Liver (tissue), 9 donors: Measurements from ENCODE around the gene OGDHL. TPM values are rescaled to one million over a fixed set of nuclear protein-coding genes. Genes with fewer than 3 reads are reported as not detected.

Source experiments
- DNase-seq: peaks from one replicate; pipeline ENCODE4 v3.0.0-alpha.2; 2017; ENCODE audit warnings: low spot score
- H3K27ac ChIP-seq, 2 donors: one replicate each; pipeline ENCODE4 v1.7.0; 2013; ENCODE audit warnings: inconsistent platforms in 2 of 2, low read length in 2 of 2, control low read depth in 1 of 2, low read depth in 1 of 2, mild to moderate bottlenecking in 1 of 2
- H3K27me3 ChIP-seq, 4 donors: one replicate each; pipeline versions ENCODE4 v1.6.1 to v1.7.0; 2013; ENCODE audit warnings: low read length in 3 of 4, inconsistent platforms in 1 of 4, mild to moderate bottlenecking in 1 of 4, moderate library complexity in 1 of 4; ENCODE audit not compliant: control insufficient read depth in 4 of 4, insufficient read depth in 4 of 4
- H3K36me3 ChIP-seq, 4 donors: one replicate each; pipeline versions ENCODE4 v1.6.1 to v1.7.0; 2013; ENCODE audit warnings: low read length in 3 of 4, mild to moderate bottlenecking in 3 of 4, low read depth in 1 of 4, moderate library complexity in 1 of 4; ENCODE audit not compliant: control insufficient read depth in 4 of 4, insufficient read depth in 3 of 4
- H3K4me1 ChIP-seq, 4 donors: one replicate each; pipeline versions ENCODE4 v1.6.1 to v1.7.0; 2013; ENCODE audit warnings: low read length in 3 of 4, mild to moderate bottlenecking in 3 of 4, moderate library complexity in 1 of 4; ENCODE audit not compliant: control insufficient read depth in 4 of 4, insufficient read depth in 4 of 4
- H3K4me3 ChIP-seq, 3 donors: one replicate each; pipeline versions ENCODE4 v1.6.1 to v1.7.0; 2013; ENCODE audit warnings: low read length in 3 of 3, control low read depth in 1 of 3, low read depth in 1 of 3, mild to moderate bottlenecking in 1 of 3
- H3K9ac ChIP-seq, 2 donors: one replicate each; pipeline ENCODE4 v1.7.0; 2013; ENCODE audit warnings: low read length in 2 of 2, mild to moderate bottlenecking in 2 of 2, moderate library complexity in 2 of 2, control low read depth in 1 of 2, low read depth in 1 of 2
- H3K9me3 ChIP-seq, 4 donors: one replicate each; pipeline versions ENCODE4 v1.6.1 to v1.7.0; 2013; ENCODE audit warnings: low read length in 3 of 4; ENCODE audit not compliant: control insufficient read depth in 4 of 4
- ATF3 ChIP-seq: IDR thresholded peaks from 2 replicates; pipeline ENCODE4 v1.6.1; 2016; ENCODE audit warnings: antibody characterized with exemption
- EGR1 ChIP-seq, 2 donors: IDR thresholded peaks; 2 replicates each; pipeline ENCODE4 v1.6.1; 2016 to 2018; ENCODE audit warnings: antibody characterized with exemption in 2 of 2, low read depth in 2 of 2
- FOXA1 ChIP-seq: IDR thresholded peaks from 2 replicates; pipeline ENCODE4 v1.6.1; 2016; ENCODE audit warnings: antibody characterized with exemption
- FOXA2 ChIP-seq: IDR thresholded peaks from 2 replicates; pipeline ENCODE4 v1.6.1; 2016; ENCODE audit warnings: antibody characterized with exemption
- GABPA ChIP-seq, 2 donors: IDR thresholded peaks in 1 of 2; conservative IDR thresholded peaks in 1 of 2; 2 replicates each; pipeline ENCODE4 v1.6.1; 2016; ENCODE audit warnings: antibody characterized with exemption in 2 of 2, mild to moderate bottlenecking in 1 of 2, moderate library complexity in 1 of 2
- HNF4A ChIP-seq, 2 donors: conservative IDR thresholded peaks; 2 replicates each; pipeline ENCODE4 v1.6.1; 2016; ENCODE audit warnings: antibody characterized with exemption in 2 of 2, mild to moderate bottlenecking in 2 of 2
- HNF4G ChIP-seq: IDR thresholded peaks from 2 replicates; pipeline ENCODE4 v1.6.1; 2016; ENCODE audit warnings: antibody characterized with exemption
- JUND ChIP-seq, 2 donors: IDR thresholded peaks; 2 replicates each; pipeline ENCODE4 v1.6.1; 2016; ENCODE audit warnings: antibody characterized with exemption in 2 of 2
- MAX ChIP-seq: IDR thresholded peaks from 2 replicates; pipeline ENCODE4 v1.6.1; 2016; ENCODE audit warnings: antibody characterized with exemption
- NR2F2 ChIP-seq: IDR thresholded peaks from 2 replicates; pipeline ENCODE4 v1.6.1; 2016; ENCODE audit warnings: antibody characterized with exemption
- RAD21 ChIP-seq, 2 donors: IDR thresholded peaks; 2 replicates each; pipeline ENCODE4 v1.6.1; 2016; ENCODE audit warnings: antibody characterized with exemption in 2 of 2, mild to moderate bottlenecking in 2 of 2
- REST ChIP-seq: IDR thresholded peaks from 2 replicates; pipeline ENCODE4 v1.6.1; 2016; ENCODE audit warnings: antibody characterized with exemption, mild to moderate bottlenecking
- RXRA ChIP-seq, 2 donors: IDR thresholded peaks; 2 replicates each; pipeline ENCODE4 v1.6.1; 2017 to 2018; ENCODE audit warnings: antibody characterized with exemption in 2 of 2, mild to moderate bottlenecking in 1 of 2
- SP1 ChIP-seq: IDR thresholded peaks from 2 replicates; pipeline ENCODE4 v1.6.1; 2018; ENCODE audit warnings: antibody characterized with exemption, mild to moderate bottlenecking
- TAF1 ChIP-seq: conservative IDR thresholded peaks from 2 replicates; pipeline ENCODE4 v1.6.1; 2016; ENCODE audit warnings: antibody characterized with exemption, mild to moderate bottlenecking
- YY1 ChIP-seq: IDR thresholded peaks from 2 replicates; pipeline ENCODE4 v1.6.1; 2016; ENCODE audit warnings: antibody characterized with exemption, mild to moderate bottlenecking
- ZBTB33 ChIP-seq: IDR thresholded peaks from 2 replicates; pipeline ENCODE4 v1.6.1; 2016; ENCODE audit warnings: antibody characterized with exemption
- WGBS: extraction: QIAGEN DNeasy Blood & Tissue Kit; methylation state at CpG from one replicate; pipeline ENCODE4 v1.1.7; 2013; 5-methylcytosine and 5-hydroxymethylcytosine counted together
- polyA plus RNA-seq, 2 donors: library from polyadenylated mRNA; stranded (reverse) in 1 of 2; unstranded in 1 of 2; fragments of 200-250 nt in 1 of 2; fragments of >200 nt in 1 of 2; fragmentation: Nextera tagmentation in 1 of 2; extraction: Ambion mirVana in 1 of 2; gene quantifications; one replicate each; pipeline versions ENCODE4 v1.2.1 to v1.2.3, GENCODE V29; 2013 to 2015
- total RNA-seq, 2 donors: library from RNA; depleted of rRNA; stranded (reverse); fragments of >200 nt; gene quantifications; one replicate each; pipeline ENCODE4 v1.2.3, GENCODE V29; 2014
- donor health status: healthy.
- donor health status: healthy.
- donor health status: healthy.
- donor health status: healthy.
- donor health status: healthy.

The OGDHL gene
- total and polyA plus RNA-seq, 4 donors, result 5.2 to 67.9 (median 49.7) TPM

GRCh38 chr10:49744091-49744685 is 17.9 kb downstream of the OGDHL start:
- Histone ChIP-seq H3K36me3 (peaks cover 19 to 85% (median 38%) of the 10 kb centered on the region in 4 donors), H3K27me3 (no peaks in the 10 kb centered on the region), H3K9ac (no peak overlapping the region), H3K9me3 (no peaks in the 10 kb centered on the region), H3K27ac (no peak overlapping the region), H3K4me1 (no peaks in the 10 kb centered on the region), H3K4me3 (no peak overlapping the region)
- DNase-seq, result no peak
- TF ChIP-seq RXRA (IDR thresholded peaks at IDR 0.05) (no peak), SP1 (no peak), REST (no peak), NR2F2 (no peak), HNF4G (no peak), TAF1 (no peak), RAD21 (IDR thresholded peaks at IDR 0.05) (no peak), GABPA (IDR thresholded peaks at IDR 0.05 in 1 of 2, conservative IDR thresholded peaks at IDR 0.05 in 1 of 2) (no peak), HNF4A (conservative IDR thresholded peaks at IDR 0.05) (no peak), EGR1 (IDR thresholded peaks at IDR 0.05; ENCODE audit: low read depth in 2 of 2) (no peak), FOXA1 (no peak), YY1 (no peak), JUND (IDR thresholded peaks at IDR 0.05) (no peak), ZBTB33 (no peak), MAX (no peak)
- WGBS, result 91% methylated on average over 6 of the region's 6 CpGs

- 89% methylated on average over 19 of the region's 19 CpGs for WGBS
- Histone ChIP-seq H3K36me3 (peaks cover 19 to 90% (median 40%) of the 10 kb centered on the region in 4 donors), H3K27ac (no peak overlapping the region), H3K4me1 (no peaks in the 10 kb centered on the region), H3K27me3 (no peaks in the 10 kb centered on the region), H3K9ac (no peak overlapping the region), H3K4me3 (no peak overlapping the region), H3K9me3 (no peaks in the 10 kb centered on the region)
- no peak for TF ChIP-seq JUND (IDR thresholded peaks at IDR 0.05)
- no peak for TF ChIP-seq RXRA (IDR thresholded peaks at IDR 0.05)
- TF ChIP-seq FOXA1, result no peak
- TF ChIP-seq NR2F2, result no peak
- TF ChIP-seq RAD21 (IDR thresholded peaks at IDR 0.05), result no peak
- TF ChIP-seq HNF4A (conservative IDR thresholded peaks at IDR 0.05), result no peak
- TF ChIP-seq ATF3, result no peak
- TF ChIP-seq EGR1 (IDR thresholded peaks at IDR 0.05; ENCODE audit: low read depth in 2 of 2), result no peak
- TF ChIP-seq FOXA2, result no peak
- DNase-seq, result no peak
Measured at GRCh38 chr10:49743464-49744075, 18.6 kb downstream of the OGDHL start.
